Measurements from ENCODE around the gene PLIN1.
"Not testable (repeated sequence)": the region's sequence is repeated elsewhere in the genome, so short reads cannot be mapped to it uniquely, and the experiment has no call there.

Gene PLIN1

GRCh38 chr15:89679212-89679611, at the start of gene PLIN1:
Gene PLIN1, minus strand, starts transcription at chr15:89679367. Its CDS starts 1,878 bp downstream, at chr15:89677489.
- DNase-seq: no peak

GRCh38 chr15:89728254-89728653, 49.1 kb upstream of the PLIN1 start:
- no peak for DNase-seq

GRCh38 chr15:89725064-89725463, 45.9 kb upstream of the PLIN1 start:
- no peak for DNase-seq

- DNase-seq: no peak
Observed at GRCh38 chr15:89724621-89725020, 45.5 kb upstream of the PLIN1 start.

GRCh38 chr15:89723031-89723430, 43.9 kb upstream of the PLIN1 start:
- DNase-seq: no peak

- no peak for DNase-seq
Observed at GRCh38 chr15:89714775-89715174, 35.6 kb upstream of the PLIN1 start.

GRCh38 chr15:89707577-89707976, 28.4 kb upstream of the PLIN1 start:
- no peak for DNase-seq

GRCh38 chr15:89704411-89704810, 25.2 kb upstream of the PLIN1 start:
- no peak for DNase-seq

- no peak for DNase-seq
Observed at GRCh38 chr15:89695198-89695597, 16.0 kb upstream of the PLIN1 start.

GRCh38 chr15:89693696-89694095, 14.5 kb upstream of the PLIN1 start:
- no peak for DNase-seq

GRCh38 chr15:89693091-89693490, 13.9 kb upstream of the PLIN1 start:
- DNase-seq: no peak

- DNase-seq: no peak
Observed at GRCh38 chr15:89690276-89691218, 11.4 kb upstream of the PLIN1 start, which contains the start of the genes PEX11A and WDR93. Gene PEX11A, minus strand, starts transcription at chr15:89690754. Its CDS starts 122 bp downstream, at chr15:89690632. Gene WDR93, plus strand, starts transcription at chr15:89690811. Its CDS starts 10,936 bp downstream, at chr15:89701747.

- not testable (repeated sequence) for DNase-seq
Observed at GRCh38 chr15:89689930-89690275, 10.7 kb upstream of the PLIN1 start.

- DNase-seq: no peak
Observed at GRCh38 chr15:89686522-89686921, 7.4 kb upstream of the PLIN1 start.

GRCh38 chr15:89685995-89686394, 6.8 kb upstream of the PLIN1 start:
- no peak for DNase-seq

- DNase-seq: no peak
Observed at GRCh38 chr15:89681146-89681545, 2.0 kb upstream of the PLIN1 start.

GRCh38 chr15:89680282-89680873, 1.2 kb upstream of the PLIN1 start:
- no peak for DNase-seq

GRCh38 chr15:89677381-89677780, 1.8 kb downstream of the PLIN1 start:
- no peak for DNase-seq

GRCh38 chr15:89675606-89676005, 3.6 kb downstream of the PLIN1 start:
- no peak for DNase-seq

- DNase-seq: no peak
Observed at GRCh38 chr15:89674526-89674925, 4.6 kb downstream of the PLIN1 start.

GRCh38 chr15:89673165-89673512, 6.0 kb downstream of the PLIN1 start:
- DNase-seq: no peak

GRCh38 chr15:89672221-89673164, 6.7 kb downstream of the PLIN1 start:
- no peak for DNase-seq

GRCh38 chr15:89671687-89672086, 7.5 kb downstream of the PLIN1 start:
- DNase-seq: no peak
